ENCODE results near the gene EIF4EBP3. TPM values are rescaled to one million over a fixed set of nuclear protein-coding genes. Genes with fewer than 3 reads are reported as not detected.

EIF4EBP3 gene
- total RNA-seq, 1 experiment from 2014 or later, result 7.7 TPM

DNA sequence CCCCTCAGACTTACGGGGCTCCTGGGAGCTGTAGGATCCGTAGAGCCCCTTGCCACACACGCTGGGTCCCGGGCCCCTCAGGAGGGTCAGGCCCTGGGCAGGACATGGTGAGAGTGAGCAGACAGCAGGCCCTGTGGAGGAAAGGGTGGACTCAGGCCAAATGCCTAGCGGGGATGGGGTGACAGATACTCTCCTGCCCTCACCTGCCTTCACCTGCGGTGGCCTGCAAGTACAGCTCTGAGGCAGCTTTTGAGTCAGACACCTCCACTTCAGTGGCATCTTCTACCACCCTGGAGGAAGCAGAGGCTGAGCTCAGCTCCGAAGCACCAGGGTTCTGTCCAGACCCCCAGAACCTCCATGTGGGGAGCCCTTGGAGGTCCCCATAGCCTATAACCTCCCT, 43.4 kb downstream of the EIF4EBP3 start:
- H3K36me3 Mint-ChIP-seq (ENCODE audit: insufficient read depth in 1 of 3, low read depth in 3 of 3), result no peaks in the 10 kb centered on the region
- Histone ChIP-seq H3K27ac (ENCODE audit: insufficient read length, low read depth, low read length) (no peak overlapping the region), H2BK120ac (ENCODE audit: low read depth, low read length, poor library complexity, severe bottlenecking) (no peak overlapping the region), H3K23ac (ENCODE audit: insufficient read length, low read depth, low read length) (no peak overlapping the region), H3K18ac (ENCODE audit: insufficient read length, low read depth, low read length) (no peak overlapping the region), H2BK12ac (ENCODE audit: insufficient read length, low read depth, low read length) (no peak overlapping the region), H2BK20ac (ENCODE audit: low read depth, low read length, poor library complexity, severe bottlenecking) (no peak overlapping the region), H3K27me3 (ENCODE audit: insufficient read depth, low read length) (no peaks in the 10 kb centered on the region), H3K9me3 (ENCODE audit: control insufficient read depth, low read depth, low read length) (no peaks in the 10 kb centered on the region), H2AFZ (ENCODE audit: low read length) (no peak overlapping the region), H3K14ac (ENCODE audit: insufficient read depth, low read length) (no peak overlapping the region), H3K56ac (ENCODE audit: insufficient read length, low read depth, low read length) (no peak overlapping the region), H2BK15ac (ENCODE audit: low read depth, low read length) (no peak overlapping the region), H3K9ac (ENCODE audit: extremely low read depth, insufficient read length, low read length) (no peak overlapping the region), H3T11ph (ENCODE audit: low read length) (no peak overlapping the region), H3K79me2 (ENCODE audit: insufficient read depth, low read length) (no peaks in the 10 kb centered on the region), H2BK5ac (ENCODE audit: insufficient read length, low read length) (no peak overlapping the region), H3K4me1 (ENCODE audit: insufficient read depth, low read length) (no peaks in the 10 kb centered on the region), H4K20me1 (ENCODE audit: control insufficient read depth, insufficient read depth, insufficient read length) (no peaks in the 10 kb centered on the region), H3K4me2 (ENCODE audit: insufficient read depth, insufficient read length, low read length) (no peak overlapping the region), H2AK5ac (ENCODE audit: insufficient read length, low read length) (no peak overlapping the region), H3K4ac (ENCODE audit: low read depth, low read length) (no peak overlapping the region), H4K8ac (replicated peaks; ENCODE audit: insufficient read length, low read depth, low read length) (no peak overlapping the region), H3K23me2 (ENCODE audit: insufficient read length, low read depth, low read length, poor library complexity, severe bottlenecking) (no peaks in the 10 kb centered on the region), H4K91ac (ENCODE audit: insufficient read length, low read depth, low read length) (no peak overlapping the region), H3K79me1 (ENCODE audit: insufficient read depth, low read depth, low read length, poor library complexity, severe bottlenecking) (no peaks in the 10 kb centered on the region), H4K5ac (ENCODE audit: insufficient read length, low read depth, low read length) (no peak overlapping the region)
- H3K4me1 Mint-ChIP-seq, result peaks cover 5 to 6% of the 10 kb centered on the region in 2 experiments
- H3K27ac Mint-ChIP-seq, result no peak overlapping the region
- H3K9me3 Mint-ChIP-seq, result no peaks in the 10 kb centered on the region; a peak in 2 of 5 replicates
- no CpG with 5 or more reads among the region's 7 CpGs for WGBS (ENCODE audit: extremely low coverage, insufficient read length, low lambda C conversion rate)
- no peak for TF ChIP-seq CTCF (conservative IDR thresholded peaks at IDR 0.05)
- H3K4me3 Mint-ChIP-seq, result no peak overlapping the region
- DNase-seq, result no peak
- H3K27me3 Mint-ChIP-seq (ENCODE audit: low read depth), result peaks cover 2% of the 10 kb centered on the region
